RWPE1 (cell line): ENCODE results near the gene FTCD.
"Not testable (repeated sequence)": the region's sequence is repeated elsewhere in the genome, so short reads cannot be mapped to it uniquely, and the experiment has no call there.

Experiments
- CTCF ChIA-PET: fragments of 350-600 bp; sonication (Branson Sonifier 250); formaldehyde crosslinking; extraction: SDS; loops from one replicate; lab custom pipeline; 2021; lab: Yijun Ruan, JAX
- POLR2A ChIA-PET: fragments of 400-600 bp; formaldehyde crosslinking; extraction: SDS; loops from one replicate; lab custom pipeline; 2020; ENCODE audit warnings: antibody characterized with exemption; ENCODE audit not compliant: low non-redundant PET; lab: Yijun Ruan, JAX
- DNase-seq: peaks from one replicate; pipeline ENCODE4 v3.0.0; 2012; ENCODE audit warnings: low spot score
- H3K27ac ChIP-seq: fragments of 450-650 bp; 2 replicates; pipeline ENCODE4 v1.5.1; 2017
- CTCF ChIP-seq: fragments of 450-650 bp; conservative IDR thresholded peaks from 2 replicates; pipeline ENCODE4 v1.5.1; 2017; ENCODE audit warnings: low read depth, mild to moderate bottlenecking

Gene FTCD

GRCh38 chr21:46155514-46156377, at the start of gene FTCD:
FTCD (minus strand) TSS chr21:46155579; CDS start chr21:46155523, 56 bp downstream.
- ChIA-PET CTCF (no interaction called here), POLR2A (no interaction called here)
- TF ChIP-seq CTCF = no peak
- no peak for DNase-seq
- H3K27ac ChIP-seq = no peak within 1 kb of the TSS

- POLR2A ChIA-PET = no interaction called here
- CTCF ChIA-PET = no interaction called here
- H3K27ac ChIP-seq = peak overlapping the region; percentile 58; the same call in 1 of the 2 replicates
- DNase-seq = no peak
- TF ChIP-seq CTCF = no peak
These were observed 49.8 kb upstream of the FTCD start for GRCh38 chr21:46205166-46205565.

- POLR2A ChIA-PET = no interaction called here
- no peak for TF ChIP-seq CTCF
- no peak for DNase-seq
- CTCF ChIA-PET = interaction anchor here (0.7 kb wide), 1 partner anchor 49 kb away, joined by 3 read pairs; no protein-coding TSS in a partner anchor
- peak overlapping the region; percentile 18 for H3K27ac ChIP-seq
These were observed 47.8 kb upstream of the FTCD start for GRCh38 chr21:46203203-46203600.

GRCh38 chr21:46202592-46203202, 47.3 kb upstream of the FTCD start:
- DNase-seq = no peak
- ChIA-PET POLR2A (no interaction called here), CTCF (no interaction called here)
- H3K27ac ChIP-seq = peak overlapping the region; percentile 18; the same call in 1 of the 2 replicates
- no peak for TF ChIP-seq CTCF

GRCh38 chr21:46200877-46201803, 45.8 kb upstream of the FTCD start:
- CTCF ChIA-PET, DNase-seq, H3K27ac ChIP-seq, POLR2A ChIA-PET: not testable (repeated sequence)

- POLR2A ChIA-PET = no interaction called here
- no peak for TF ChIP-seq CTCF
- CTCF ChIA-PET = interaction anchor here (0.6 kb wide), 1 partner anchor 56 kb away, joined by 4 read pairs; no protein-coding TSS in a partner anchor
- H3K27ac ChIP-seq = no peak overlapping the region
- no peak for DNase-seq
These were observed 44.3 kb upstream of the FTCD start for GRCh38 chr21:46199436-46200373.
